SK-N-SH treated with all-trans-retinoic acid at 6 μM for 48 hours (cell line): ENCODE data around the gene KRT1.

ENCODE experiments used
- ARNTL ChIP-seq: fragments of 450-650 bp; formaldehyde crosslinking; IDR thresholded peaks from 2 replicates; pipeline ENCODE4 v1.5.0; 2020; ENCODE audit warnings: low read depth, mild to moderate bottlenecking, moderate library complexity, borderline replicate concordance
- BACH2 ChIP-seq: fragments of 250-450 bp; sonication (Bioruptor Pico); IDR thresholded peaks from 2 replicates; pipeline ENCODE4 v1.9.0; 2021; ENCODE audit warnings: mild to moderate bottlenecking, borderline replicate concordance
- CSDC2 ChIP-seq: fragments of 250-450 bp; sonication (Bioruptor Pico); IDR thresholded peaks from 2 replicates; pipeline ENCODE4 v1.5.0; 2020; ENCODE audit warnings: mild to moderate bottlenecking, moderate library complexity
- ESRRG ChIP-seq: fragments of 250-450 bp; sonication (Bioruptor Pico); IDR thresholded peaks from 2 replicates; pipeline ENCODE4 v1.6.1; 2021; ENCODE audit warnings: mild to moderate bottlenecking
- ISL1 ChIP-seq: fragments of 250-450 bp; sonication (Bioruptor Pico); IDR thresholded peaks from 2 replicates; pipeline ENCODE4 v2.1.2; 2022; ENCODE audit warnings: mild to moderate bottlenecking, moderate library complexity
- PATZ1 ChIP-seq: fragments of 250-450 bp; sonication (Bioruptor Pico); IDR thresholded peaks from 2 replicates; pipeline ENCODE4 v1.8.0; 2020; ENCODE audit warnings: mild to moderate bottlenecking, moderate library complexity, borderline replicate concordance
- POU6F1 ChIP-seq: fragments of 250-450 bp; sonication (Bioruptor Pico); IDR thresholded peaks from 2 replicates; pipeline ENCODE4 v1.8.0; 2021; ENCODE audit warnings: low read depth, mild to moderate bottlenecking, moderate library complexity, borderline replicate concordance
- PPARA ChIP-seq: fragments of 250-450 bp; sonication (Bioruptor Pico); IDR thresholded peaks from 2 replicates; pipeline ENCODE4 v1.5.0; 2020; ENCODE audit warnings: mild to moderate bottlenecking, borderline replicate concordance
- RARB ChIP-seq: fragments of 250-450 bp; sonication (Bioruptor Pico); IDR thresholded peaks from 2 replicates; pipeline ENCODE4 v1.8.0; 2021; ENCODE audit warnings: mild to moderate bottlenecking, moderate library complexity
- TCF4 ChIP-seq: fragments of 250-450 bp; sonication (Bioruptor Pico); IDR thresholded peaks from 2 replicates; pipeline ENCODE4 v1.8.0; 2021; ENCODE audit warnings: mild to moderate bottlenecking, moderate library complexity, borderline replicate concordance
- TOX ChIP-seq: fragments of 250-450 bp; sonication (Bioruptor Pico); IDR thresholded peaks from 2 replicates; pipeline ENCODE4 v1.8.0; 2021; ENCODE audit warnings: mild to moderate bottlenecking, moderate library complexity, borderline replicate concordance
- TSHZ2 ChIP-seq: fragments of 250-450 bp; sonication (Bioruptor Pico); IDR thresholded peaks from 2 replicates; pipeline ENCODE4 v1.5.0; 2020; ENCODE audit warnings: mild to moderate bottlenecking, moderate library complexity
- ZFP30 ChIP-seq: fragments of 450-650 bp; formaldehyde crosslinking; IDR thresholded peaks from 2 replicates; pipeline ENCODE4 v1.5.0; 2022; ENCODE audit warnings: mild to moderate bottlenecking, moderate library complexity
- ZNF8 ChIP-seq: fragments of 450-650 bp; formaldehyde crosslinking; IDR thresholded peaks from 2 replicates; pipeline ENCODE4 v1.5.0; 2020; ENCODE audit warnings: mild to moderate bottlenecking, moderate library complexity

GRCh38 chr12:52729147-52729546, 48.9 kb upstream of the KRT1 start:
- TF ChIP-seq ZNF8 (CRISPR knock-in tag) (no peak), PATZ1 (CRISPR knock-in tag) (no peak), POU6F1 (no peak), ESRRG (CRISPR knock-in tag) (no peak), TSHZ2 (CRISPR knock-in tag) (no peak), TOX (CRISPR knock-in tag) (no peak), ZFP30 (CRISPR knock-in tag) (no peak), ISL1 (no peak), TCF4 (CRISPR knock-in tag) (no peak), CSDC2 (CRISPR knock-in tag) (no peak), PPARA (CRISPR knock-in tag) (no peak), ARNTL (CRISPR knock-in tag) (no peak), RARB (CRISPR knock-in tag) (no peak), BACH2 (CRISPR knock-in tag) (no peak)
